ENCODE measurements around the gene CLASP1. TPM values are rescaled to one million over a fixed set of nuclear protein-coding genes. Genes with fewer than 3 reads are reported as not detected.
"Not testable (repeated sequence)": the region's sequence is repeated elsewhere in the genome, so short reads cannot be mapped to it uniquely, and the experiment has no call there.

The CLASP1 gene
- polyA plus RNA-seq, 3 donors from 2014 or later = 7.4 to 46.8 (median 22.0) TPM

DNA sequence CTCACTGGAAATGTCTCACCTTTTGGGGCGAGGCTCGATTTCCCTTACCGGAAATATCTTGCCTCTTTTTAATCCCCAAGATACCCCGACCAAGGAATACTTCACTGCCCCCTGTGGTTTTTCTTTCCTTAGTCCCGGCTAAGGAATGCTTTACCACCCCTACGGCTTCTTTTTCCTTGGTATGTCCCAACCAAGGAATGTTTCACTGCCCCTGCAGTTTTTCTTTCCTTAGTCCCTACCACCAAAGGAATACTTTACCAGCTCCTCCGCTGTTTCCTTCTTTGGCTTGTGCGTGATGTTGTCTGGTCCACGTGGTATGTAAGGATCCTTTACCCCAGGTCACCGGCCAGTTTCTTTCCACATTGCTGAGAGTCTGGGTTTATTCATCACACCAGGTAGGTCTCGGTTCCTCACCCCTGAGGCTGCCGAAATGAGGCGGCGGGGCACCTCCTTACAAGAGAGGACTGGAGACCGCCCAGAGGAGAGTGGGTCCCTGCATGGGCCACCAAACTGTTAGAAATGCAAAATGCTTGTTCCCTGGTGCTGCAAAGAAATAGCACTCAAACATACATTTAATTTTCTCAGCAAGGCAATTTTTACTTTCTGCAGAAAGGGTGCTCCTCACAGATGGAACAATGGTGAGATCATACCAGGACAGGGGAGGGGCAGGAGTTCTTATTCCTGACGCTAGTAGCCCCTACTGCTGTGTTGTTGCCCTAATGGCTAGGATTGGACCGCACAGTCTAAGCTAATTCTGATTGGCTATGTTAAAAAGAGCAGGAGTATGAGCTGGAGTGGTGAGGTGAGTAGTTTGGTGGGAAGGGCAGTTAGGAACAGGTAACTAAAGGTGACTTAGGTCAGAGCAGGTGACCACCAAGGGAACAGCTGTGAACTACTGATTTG, 33.4 kb upstream of the CLASP1 start:
- Mint-ChIP-seq H3K36me3 (peaks cover 6 to 10% (median 8%) of the 10 kb centered on the region in 3 donors), H3K27ac (no peak overlapping the region), H3K27me3 (ENCODE audit: low read depth in 3 of 3) (peaks cover 0 to 5% (median 0%) of the 10 kb centered on the region in 3 donors), H3K4me1 (peaks cover 0 to 16% of the 10 kb centered on the region in 2 donors), H3K4me3 (no peak overlapping the region), H3K9me3 (peaks cover 3 to 35% (median 29%) of the 10 kb centered on the region in 6 donors)
- no peak for DNase-seq

DNA sequence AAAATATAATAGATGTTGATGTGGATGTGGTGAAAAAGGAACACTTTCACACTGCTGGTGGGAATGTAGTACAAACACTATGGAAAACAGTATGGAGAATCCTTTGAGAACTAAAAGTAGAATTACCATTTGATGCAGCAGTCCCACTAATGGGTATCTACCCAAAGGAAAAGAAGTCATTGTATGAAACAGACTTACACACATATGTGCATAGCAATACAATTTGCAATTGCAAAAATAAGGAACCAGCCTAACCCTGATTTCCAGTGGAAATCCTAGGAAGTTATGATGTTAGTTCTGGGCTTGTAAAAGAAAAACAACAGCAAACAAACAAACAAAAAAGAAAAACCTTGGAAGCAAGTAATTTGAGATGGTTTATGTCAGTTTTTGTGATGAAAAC, 28.6 kb upstream of the CLASP1 start:
- no peak for DNase-seq
- H3K27ac Mint-ChIP-seq = no peak overlapping the region
- no peak overlapping the region for H3K4me3 Mint-ChIP-seq
- H3K36me3 Mint-ChIP-seq = peaks cover under 1 to 7% (median 2%) of the 10 kb centered on the region in 3 donors
- H3K4me1 Mint-ChIP-seq = peaks cover 0 to 16% of the 10 kb centered on the region in 2 donors
- H3K27me3 Mint-ChIP-seq (ENCODE audit: low read depth in 3 of 3) = peaks cover 0 to 7% (median 2%) of the 10 kb centered on the region in 3 donors
- H3K9me3 Mint-ChIP-seq = peaks cover 7 to 45% (median 40%) of the 10 kb centered on the region in 6 donors

- H3K4me3 Mint-ChIP-seq; H3K27me3 Mint-ChIP-seq (ENCODE audit: low read depth in 3 of 3); H3K27ac Mint-ChIP-seq; DNase-seq; H3K4me1 Mint-ChIP-seq: not testable (repeated sequence)
- Mint-ChIP-seq H3K9me3 (peaks cover 9 to 43% (median 38%) of the 10 kb centered on the region in 6 donors), H3K36me3 (peaks cover 7 to 12% (median 8%) of the 10 kb centered on the region in 3 donors)
These were observed 22.4 kb upstream of the CLASP1 start for GRCh38 chr2:121671621-121672020.

GRCh38 chr2:121670181-121670580, 20.9 kb upstream of the CLASP1 start:
- H3K36me3 Mint-ChIP-seq = peaks cover 7 to 12% (median 8%) of the 10 kb centered on the region in 3 donors
- H3K9me3 Mint-ChIP-seq = peaks cover 9 to 34% (median 27%) of the 10 kb centered on the region in 6 donors
- H3K27ac Mint-ChIP-seq = peak overlapping the region in 1 of 6 donors; percentile 78
- DNase-seq = no peak
- H3K27me3 Mint-ChIP-seq (ENCODE audit: low read depth in 3 of 3) = peaks cover 0 to 4% (median 2%) of the 10 kb centered on the region in 3 donors
- H3K4me1 Mint-ChIP-seq = no peaks in the 10 kb centered on the region
- H3K4me3 Mint-ChIP-seq = no peak overlapping the region

- Mint-ChIP-seq H3K9me3 (peaks cover 2 to 18% (median 12%) of the 10 kb centered on the region in 6 donors), H3K36me3 (peaks cover 5 to 12% (median 5%) of the 10 kb centered on the region in 3 donors), H3K4me3 (no peak overlapping the region), H3K4me1 (no peaks in the 10 kb centered on the region), H3K27ac (no peak overlapping the region), H3K27me3 (ENCODE audit: low read depth in 3 of 3) (peaks cover 0 to 2% (median 2%) of the 10 kb centered on the region in 3 donors)
- no peak for DNase-seq
These were observed 18.4 kb upstream of the CLASP1 start for GRCh38 chr2:121667618-121668017.

DNA sequence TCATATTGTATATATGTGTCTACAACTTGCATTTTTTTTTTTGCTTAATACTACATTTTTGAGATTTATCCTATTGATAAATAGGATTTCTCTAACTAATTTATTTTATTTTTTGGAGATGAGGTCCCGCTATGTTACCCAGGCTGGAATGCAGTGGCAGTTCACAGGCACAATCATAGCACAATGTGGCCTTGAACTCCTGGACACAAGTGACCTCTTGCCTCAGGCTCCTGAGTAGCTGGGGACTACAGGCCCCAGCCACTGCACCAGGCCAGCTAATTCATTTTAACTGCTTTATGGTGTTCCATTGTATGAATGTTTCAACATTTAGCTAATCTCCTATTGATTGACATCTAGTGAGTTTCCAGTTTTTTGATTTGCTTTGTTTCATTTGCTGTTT, 16.8 kb upstream of the CLASP1 start:
- DNase-seq = no peak
- H3K27me3 Mint-ChIP-seq (ENCODE audit: low read depth in 3 of 3) = peaks cover 0 to 2% (median 2%) of the 10 kb centered on the region in 3 donors
- peaks cover 0 to 7% (median 0%) of the 10 kb centered on the region in 3 donors for H3K36me3 Mint-ChIP-seq
- H3K4me3 Mint-ChIP-seq = no peak overlapping the region
- peaks cover 0 to 4% (median 2%) of the 10 kb centered on the region in 6 donors for H3K9me3 Mint-ChIP-seq
- no peaks in the 10 kb centered on the region for H3K4me1 Mint-ChIP-seq
- H3K27ac Mint-ChIP-seq = no peak overlapping the region

DNA sequence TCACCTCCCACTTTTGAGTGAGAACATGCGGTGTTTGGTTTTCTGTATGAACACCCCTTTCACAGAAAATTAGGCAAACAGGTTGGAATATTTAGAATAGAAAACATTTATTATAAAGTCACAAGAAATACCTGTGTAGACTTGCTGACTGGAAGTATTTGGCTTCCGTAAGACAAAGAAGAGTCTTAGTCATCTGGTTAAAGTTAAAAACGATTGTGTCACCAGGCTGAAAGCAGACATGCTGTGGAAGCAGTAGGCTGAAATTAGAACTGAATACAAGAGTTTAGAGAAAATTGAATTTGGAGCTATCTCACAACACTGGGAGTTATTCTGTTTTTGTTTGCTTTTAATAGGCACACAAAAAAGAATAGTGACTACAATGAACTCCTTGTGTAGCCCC, 16.2 kb upstream of the CLASP1 start:
- DNase-seq = no peak
- Mint-ChIP-seq H3K4me1 (no peaks in the 10 kb centered on the region), H3K36me3 (peaks cover 0 to 4% (median 0%) of the 10 kb centered on the region in 3 donors), H3K4me3 (no peak overlapping the region), H3K27me3 (ENCODE audit: low read depth in 3 of 3) (peaks cover 0 to 2% (median 0%) of the 10 kb centered on the region in 3 donors), H3K9me3 (peaks cover 0 to under 1% (median 0%) of the 10 kb centered on the region in 6 donors), H3K27ac (no peak overlapping the region)

DNA sequence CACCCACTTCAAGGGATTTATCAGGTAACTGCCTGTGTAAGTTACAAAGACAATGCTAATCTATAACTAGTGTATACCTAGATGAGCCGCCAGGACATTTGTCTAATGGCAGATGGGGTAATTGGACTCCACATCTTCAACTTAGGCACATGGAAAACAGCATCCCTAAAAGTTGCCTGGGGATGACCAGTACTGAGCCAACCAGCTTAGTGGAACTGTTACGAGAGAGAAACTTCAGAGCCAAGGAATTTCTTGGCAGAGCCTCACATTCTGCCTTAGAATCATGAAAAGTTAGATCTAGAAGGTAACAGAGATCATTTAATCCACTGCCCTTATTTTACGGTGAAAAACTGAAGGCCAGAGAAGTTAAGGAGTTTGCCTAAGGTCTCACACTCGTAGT, 15.5 kb upstream of the CLASP1 start:
- Mint-ChIP-seq H3K4me1 (no peaks in the 10 kb centered on the region), H3K9me3 (no peaks in the 10 kb centered on the region), H3K27ac (peak overlapping the region in 1 of 6 donors; percentile 6), H3K27me3 (ENCODE audit: low read depth in 3 of 3) (peaks cover 0 to 2% (median 0%) of the 10 kb centered on the region in 3 donors), H3K4me3 (no peak overlapping the region), H3K36me3 (no peaks in the 10 kb centered on the region)
- DNase-seq = no peak

- no peaks in the 10 kb centered on the region for H3K4me1 Mint-ChIP-seq
- no peaks in the 10 kb centered on the region for H3K27me3 Mint-ChIP-seq (ENCODE audit: low read depth in 3 of 3)
- no peak for DNase-seq
- no peaks in the 10 kb centered on the region for H3K9me3 Mint-ChIP-seq
- no peak overlapping the region for H3K27ac Mint-ChIP-seq
- no peak overlapping the region for H3K4me3 Mint-ChIP-seq
- H3K36me3 Mint-ChIP-seq = no peaks in the 10 kb centered on the region
These were observed 14.8 kb upstream of the CLASP1 start for GRCh38 chr2:121664086-121664485.

- Mint-ChIP-seq H3K9me3 (no peaks in the 10 kb centered on the region), H3K27me3 (ENCODE audit: low read depth in 3 of 3) (no peaks in the 10 kb centered on the region), H3K4me3 (no peak overlapping the region), H3K36me3 (peaks cover 0 to 4% (median 0%) of the 10 kb centered on the region in 3 donors), H3K4me1 (no peaks in the 10 kb centered on the region), H3K27ac (no peak overlapping the region)
- DNase-seq = no peak
These were observed 14.2 kb upstream of the CLASP1 start for GRCh38 chr2:121663434-121663833.

- Mint-ChIP-seq H3K27ac (peak overlapping the region in 1 of 6 donors; percentile 29), H3K4me3 (no peak overlapping the region)
- DNase-seq = no peak
These were observed 13.4 kb upstream of the CLASP1 start for GRCh38 chr2:121662656-121663055.

DNA sequence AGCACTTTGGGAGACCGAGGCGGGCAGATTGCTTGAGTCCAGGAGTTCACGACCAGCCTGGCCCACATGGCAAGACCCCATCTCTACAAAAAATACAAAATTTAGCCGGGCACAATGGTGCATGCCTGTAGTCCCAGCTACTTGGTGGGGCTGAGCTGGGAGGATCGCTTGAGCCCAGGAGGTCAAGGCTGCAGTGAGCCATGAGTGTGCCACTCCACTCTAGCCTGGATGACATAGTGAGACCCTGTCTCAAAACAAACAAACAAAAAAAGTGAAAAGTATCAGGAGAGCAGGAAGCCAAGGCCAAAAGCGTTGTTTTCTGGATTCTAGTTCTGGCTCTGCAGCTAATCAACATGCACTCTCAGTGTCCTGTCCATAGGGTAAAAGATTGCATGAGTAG, 10.7 kb upstream of the CLASP1 start:
- no peak for DNase-seq
- Mint-ChIP-seq H3K4me3 (no peak overlapping the region), H3K9me3 (no peaks in the 10 kb centered on the region), H3K27me3 (ENCODE audit: low read depth in 3 of 3) (no peaks in the 10 kb centered on the region), H3K27ac (no peak overlapping the region), H3K4me1 (peaks cover 0 to 4% of the 10 kb centered on the region in 2 donors), H3K36me3 (peaks cover 0 to 4% (median 0%) of the 10 kb centered on the region in 3 donors)

More at GRCh38 chr2:121662656-121663055, 13.4 kb upstream of the CLASP1 start:
- Mint-ChIP-seq H3K27me3 (ENCODE audit: low read depth in 3 of 3) (no peaks in the 10 kb centered on the region), H3K9me3 (no peaks in the 10 kb centered on the region), H3K36me3 (peaks cover 0 to 4% (median 0%) of the 10 kb centered on the region in 3 donors), H3K4me1 (peaks cover 0 to 4% of the 10 kb centered on the region in 2 donors)

- not testable (repeated sequence) for H3K9me3 Mint-ChIP-seq; H3K36me3 Mint-ChIP-seq; DNase-seq; H3K4me3 Mint-ChIP-seq; H3K27me3 Mint-ChIP-seq (ENCODE audit: low read depth in 3 of 3); H3K27ac Mint-ChIP-seq
- H3K4me1 Mint-ChIP-seq = peaks cover 3 to 17% of the 10 kb centered on the region in 2 donors
These were observed 9.1 kb upstream of the CLASP1 start for GRCh38 chr2:121658393-121658792.

DNA sequence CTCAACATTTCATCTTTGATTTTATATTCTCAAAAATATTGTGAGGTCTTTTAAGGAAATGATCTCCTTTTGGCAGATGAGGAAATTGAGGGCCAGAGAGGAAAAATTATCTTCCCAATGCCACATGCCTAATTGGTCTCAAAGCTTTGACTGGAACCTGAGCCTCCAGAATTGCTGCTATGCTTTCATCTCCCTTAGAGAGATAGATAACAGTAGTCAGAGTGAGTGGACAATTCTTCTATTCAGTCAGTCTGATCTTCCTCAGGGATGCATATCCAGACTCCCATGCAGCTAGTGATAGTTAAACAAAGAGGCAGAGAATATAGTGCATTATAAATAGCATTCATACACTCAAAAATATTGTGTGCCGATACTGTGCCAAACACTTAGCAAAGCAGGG, 3.8 kb upstream of the CLASP1 start:
- H3K9me3 Mint-ChIP-seq = no peaks in the 10 kb centered on the region
- no peak overlapping the region for H3K4me3 Mint-ChIP-seq
- H3K27ac Mint-ChIP-seq = peak overlapping the region in 4 of 6 donors; percentile 6 to 61 (median 31)
- peaks cover 16 to 25% (median 25%) of the 10 kb centered on the region in 3 donors for H3K27me3 Mint-ChIP-seq (ENCODE audit: low read depth in 3 of 3)
- peaks cover 30 to 50% of the 10 kb centered on the region in 2 donors for H3K4me1 Mint-ChIP-seq
- no peaks in the 10 kb centered on the region for H3K36me3 Mint-ChIP-seq
- DNase-seq = no peak

Data from immature natural killer cell (primary cell).